Mesothelial cell of epicardium (in vitro differentiated cells): ENCODE measurements around the gene PCCA. TPM values are rescaled to one million over a fixed set of nuclear protein-coding genes. Genes with fewer than 3 reads are reported as not detected.
"Not testable (repeated sequence)": the region's sequence is repeated elsewhere in the genome, so short reads cannot be mapped to it uniquely, and the experiment has no call there.

ENCODE experiments used
- DNase-seq, 2 experiments: peaks; one replicate each; pipeline ENCODE4 v3.0.0; 2021; ENCODE audit warnings: low spot score in 2 of 2; ENCODE audit not compliant: unreplicated experiment in 2 of 2
- H3K27ac Mint-ChIP-seq: 2 replicates; pipeline ENCODE4 v1.8.0; 2021; ENCODE audit warnings: mixed read lengths
- H3K27me3 Mint-ChIP-seq: 2 replicates; pipeline ENCODE4 v1.8.0; 2021; ENCODE audit warnings: low read depth, mixed read lengths
- H3K36me3 Mint-ChIP-seq: 2 replicates; pipeline ENCODE4 v1.8.0; 2021; ENCODE audit warnings: mixed read lengths
- H3K4me1 Mint-ChIP-seq: 2 replicates; pipeline ENCODE4 v1.8.0; 2021; ENCODE audit warnings: mixed read lengths
- H3K4me3 Mint-ChIP-seq: 2 replicates; pipeline ENCODE4 v1.8.0; 2021; ENCODE audit warnings: mild to moderate bottlenecking, moderate library complexity, mixed read lengths
- H3K9me3 Mint-ChIP-seq: 2 replicates; pipeline ENCODE4 v1.8.0; 2021; ENCODE audit warnings: mixed read lengths
- CTCF ChIP-seq: fragments of 200-600 bp; sonication (generic); IDR thresholded peaks from one replicate; pipeline ENCODE4 v1.5.0; 2021; ENCODE audit warnings: antibody characterized with exemption; ENCODE audit not compliant: unreplicated experiment
- total RNA-seq: library from RNA; stranded (reverse); gene quantifications from 3 replicates; pipeline ENCODE4 v1.2.1, GENCODE V29; 2021

Gene PCCA
- total RNA-seq, 1 donor from 2014 or later = 41.6 TPM

- Mint-ChIP-seq H3K27me3 (no peaks in the 10 kb centered on the region), H3K27ac (no peak overlapping the region), H3K36me3 (peaks cover 14% of the 10 kb centered on the region), H3K9me3 (no peaks in the 10 kb centered on the region), H3K4me1 (peaks cover 4% of the 10 kb centered on the region), H3K4me3 (no peak overlapping the region)
- no peak for TF ChIP-seq CTCF
- no peak for DNase-seq
Measured at GRCh38 chr13:100274942-100275506, 186.1 kb downstream of the PCCA start.

DNA sequence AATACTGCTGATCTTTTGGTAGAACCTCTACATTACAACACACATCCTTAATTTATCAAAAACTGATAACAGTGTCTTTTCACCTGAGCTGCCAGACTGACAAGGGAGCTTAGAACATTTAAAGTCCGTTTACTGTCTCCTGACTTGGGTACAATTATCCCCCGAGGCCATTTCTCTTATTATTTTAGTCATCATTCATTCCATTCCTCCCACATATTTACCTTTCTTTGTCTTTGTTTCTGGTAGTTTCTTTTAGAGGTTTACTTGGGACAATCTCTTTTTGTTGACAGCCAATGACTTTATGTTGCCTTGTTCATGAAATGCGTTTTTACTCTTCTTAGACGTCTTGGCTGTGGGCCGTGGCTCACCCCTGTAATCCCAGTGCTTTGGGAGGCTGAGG is 186.9 kb downstream of the PCCA start:
- H3K36me3 Mint-ChIP-seq = peaks cover 15% of the 10 kb centered on the region
- no peaks in the 10 kb centered on the region for H3K9me3 Mint-ChIP-seq
- no peaks in the 10 kb centered on the region for H3K27me3 Mint-ChIP-seq
- H3K4me1 Mint-ChIP-seq = peaks cover 4% of the 10 kb centered on the region
- no peak for TF ChIP-seq CTCF
- H3K27ac Mint-ChIP-seq = no peak overlapping the region
- DNase-seq = no peak
- H3K4me3 Mint-ChIP-seq = no peak overlapping the region

DNA sequence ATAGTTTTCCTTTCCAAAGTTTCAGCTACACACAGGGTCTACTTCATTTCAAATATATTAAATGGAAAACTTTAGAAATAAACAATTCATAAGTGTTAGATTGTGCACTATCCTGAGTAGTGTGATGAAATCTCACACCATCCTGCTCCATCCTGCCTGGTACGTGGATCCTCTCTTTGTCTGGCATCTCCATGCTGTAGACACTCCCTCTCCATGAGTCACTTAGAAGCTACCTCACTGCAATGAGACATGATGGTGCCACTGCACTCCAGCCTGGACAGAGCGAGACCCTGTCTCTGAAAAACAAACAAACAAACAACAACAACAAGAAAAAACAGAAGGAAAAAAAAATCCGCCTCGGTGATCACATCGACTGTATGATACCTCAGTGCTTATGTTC is 191.8 kb downstream of the PCCA start:
- peaks cover 6% of the 10 kb centered on the region for H3K9me3 Mint-ChIP-seq
- peaks cover 3% of the 10 kb centered on the region for H3K4me1 Mint-ChIP-seq
- H3K27me3 Mint-ChIP-seq = no peaks in the 10 kb centered on the region
- H3K27ac Mint-ChIP-seq = no peak overlapping the region
- no peak for TF ChIP-seq CTCF
- DNase-seq = no peak
- H3K36me3 Mint-ChIP-seq = peaks cover 18% of the 10 kb centered on the region
- H3K4me3 Mint-ChIP-seq = no peak overlapping the region

DNA sequence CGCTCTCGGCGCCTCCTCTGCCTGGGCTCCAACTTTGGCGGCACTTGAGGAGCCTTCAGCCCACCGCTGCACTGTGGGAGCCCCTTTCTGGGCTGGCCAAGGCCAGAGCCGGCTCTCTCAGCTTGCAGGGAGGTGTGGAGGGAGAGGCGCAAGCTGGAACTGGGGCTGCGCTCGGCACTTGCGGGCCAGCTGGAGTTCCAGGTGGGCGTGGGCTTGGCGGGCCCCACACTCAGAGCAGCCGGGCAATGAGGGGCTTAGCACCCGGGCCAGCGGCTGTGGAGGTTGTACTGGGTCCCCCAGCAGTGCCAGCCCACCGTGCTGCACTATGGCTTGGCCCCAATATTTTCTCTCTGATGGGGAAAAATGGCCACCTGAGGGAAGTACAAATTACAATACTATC is 193.4 kb downstream of the PCCA start:
- not testable (repeated sequence) for H3K4me3 Mint-ChIP-seq, H3K9me3 Mint-ChIP-seq, DNase-seq, H3K27ac Mint-ChIP-seq, H3K4me1 Mint-ChIP-seq, H3K27me3 Mint-ChIP-seq
- peaks cover 14% of the 10 kb centered on the region for H3K36me3 Mint-ChIP-seq

DNA sequence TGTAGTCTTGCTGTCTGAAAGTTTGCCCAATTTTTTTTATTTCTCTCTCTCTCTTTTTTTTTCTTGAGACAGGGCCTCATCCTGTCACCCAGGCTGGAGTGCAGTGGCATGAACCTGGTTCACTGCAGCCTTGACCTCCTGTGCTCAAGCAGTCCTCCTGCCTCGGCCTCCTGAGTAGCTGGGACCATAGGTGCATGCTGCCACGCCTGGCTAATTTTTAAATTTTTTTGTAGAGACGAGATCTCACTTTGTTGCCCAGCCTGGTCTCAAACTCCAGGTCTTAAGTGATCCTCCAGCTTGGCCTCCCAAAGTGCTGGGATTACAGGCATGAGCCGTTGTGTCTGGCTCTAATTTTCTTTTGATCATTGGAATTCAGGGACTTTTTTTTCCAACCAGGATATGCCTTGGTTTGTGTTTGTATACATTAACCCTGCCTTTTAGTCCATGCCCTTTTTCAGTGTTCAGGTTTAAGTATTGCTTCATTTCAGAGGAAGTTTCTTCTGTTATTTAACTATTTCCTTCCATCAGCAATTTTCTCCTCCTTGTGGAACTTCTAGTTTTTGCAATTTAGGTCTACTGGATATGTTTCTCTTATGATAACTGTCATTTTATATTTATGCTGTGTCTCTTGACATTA is 201.4 kb downstream of the PCCA start:
- Mint-ChIP-seq H3K27me3 (no peaks in the 10 kb centered on the region), H3K36me3 (peaks cover 2% of the 10 kb centered on the region), H3K27ac (no peak overlapping the region), H3K4me1 (peaks cover 3% of the 10 kb centered on the region), H3K4me3 (no peak overlapping the region), H3K9me3 (no peaks in the 10 kb centered on the region)
- DNase-seq = no peak
- TF ChIP-seq CTCF = no peak

GRCh38 chr13:100291624-100292023 is 202.7 kb downstream of the PCCA start:
- TF ChIP-seq CTCF = no peak
- Mint-ChIP-seq H3K27ac (no peak overlapping the region), H3K4me1 (peaks cover 3% of the 10 kb centered on the region), H3K27me3 (no peaks in the 10 kb centered on the region), H3K36me3 (peaks cover 2% of the 10 kb centered on the region), H3K9me3 (no peaks in the 10 kb centered on the region), H3K4me3 (no peak overlapping the region)
- DNase-seq = no peak
